Measurements from ENCODE around the gene FGD3.
A peak's percentile ranks its signal among the peaks of the same experiment; 100 is the strongest.

The FGD3 gene

DNA sequence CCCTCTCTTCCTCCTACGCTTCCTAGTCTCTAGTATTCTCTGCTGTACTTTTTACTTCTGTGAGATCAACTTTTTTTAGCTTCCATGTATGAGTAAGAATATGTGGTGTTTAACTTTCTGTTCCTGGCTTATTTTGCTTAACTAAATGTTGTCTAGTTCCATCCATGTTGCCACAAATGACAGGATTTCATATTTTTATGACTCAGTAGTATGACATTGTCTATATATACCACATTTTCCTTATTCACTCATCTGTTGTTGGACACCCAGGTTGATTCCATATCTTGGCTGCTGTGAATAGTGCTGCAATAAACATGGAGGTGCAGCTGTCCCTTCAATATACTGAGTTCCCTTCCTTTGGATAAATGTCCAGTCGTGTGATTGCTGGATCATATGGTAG is 34.8 kb downstream of the FGD3 start:
- ATAC-seq (ENCODE audit: low read depth) (no peak), DNase-seq (ENCODE audit: low spot score) (no peak)
- H3K9me3 ChIP-seq (ENCODE audit: severe bottlenecking), result peaks cover 14% of the 10 kb centered on the region
- no peak overlapping the region for H3K4me3 ChIP-seq (ENCODE audit: severe bottlenecking)
- H3K36me3 ChIP-seq (ENCODE audit: low read depth), result no peaks in the 10 kb centered on the region
- H3K27ac ChIP-seq (ENCODE audit: poor library complexity, severe bottlenecking), result no peak overlapping the region
- no peak for TF ChIP-seq CTCF (IDR thresholded peaks at IDR 0.05; ENCODE audit: poor library complexity, severe bottlenecking)
- no peaks in the 10 kb centered on the region for H3K27me3 ChIP-seq (ENCODE audit: insufficient read depth, poor library complexity, severe bottlenecking)
- H3K4me1 ChIP-seq (ENCODE audit: insufficient read depth, poor library complexity, severe bottlenecking), result peaks cover 5% of the 10 kb centered on the region

DNA sequence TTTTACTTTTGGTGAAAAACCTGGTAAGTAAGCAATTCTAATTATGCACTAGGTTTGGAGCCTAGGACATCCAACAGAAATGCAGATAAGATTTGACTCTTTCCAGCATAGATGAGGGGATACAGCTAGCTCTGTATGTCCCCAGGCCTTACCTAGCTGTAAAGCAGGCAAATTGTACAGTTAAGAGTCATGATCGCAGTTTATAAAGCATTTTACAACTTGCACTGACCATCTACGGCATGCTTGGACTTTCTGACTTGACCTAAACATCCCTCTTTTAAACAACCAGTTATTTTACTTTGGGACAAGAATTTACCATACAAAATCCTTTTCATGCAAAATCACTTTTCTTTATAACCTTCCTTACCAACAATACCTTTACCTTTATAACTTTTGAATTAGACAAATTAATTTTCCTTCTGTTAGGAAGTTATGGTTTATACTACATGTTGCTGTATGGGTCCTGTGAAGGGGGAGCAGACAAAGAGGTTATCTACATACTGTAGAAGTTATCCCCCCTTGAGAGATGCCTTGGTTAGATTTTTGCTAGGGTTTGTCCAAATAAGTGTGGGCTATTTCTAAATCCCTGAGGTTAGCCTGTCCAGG is 36.8 kb downstream of the FGD3 start:
- no peaks in the 10 kb centered on the region for H3K36me3 ChIP-seq (ENCODE audit: low read depth)
- peaks cover 12% of the 10 kb centered on the region for H3K4me1 ChIP-seq (ENCODE audit: insufficient read depth, poor library complexity, severe bottlenecking)
- no peak overlapping the region for H3K27ac ChIP-seq (ENCODE audit: poor library complexity, severe bottlenecking)
- H3K4me3 ChIP-seq (ENCODE audit: severe bottlenecking), result no peak overlapping the region
- H3K27me3 ChIP-seq (ENCODE audit: insufficient read depth, poor library complexity, severe bottlenecking), result no peaks in the 10 kb centered on the region
- DNase-seq (ENCODE audit: low spot score) (no peak), ATAC-seq (ENCODE audit: low read depth) (no peak)
- H3K9me3 ChIP-seq (ENCODE audit: severe bottlenecking), result peaks cover 14% of the 10 kb centered on the region
- no peak for TF ChIP-seq CTCF (IDR thresholded peaks at IDR 0.05; ENCODE audit: poor library complexity, severe bottlenecking)

DNA sequence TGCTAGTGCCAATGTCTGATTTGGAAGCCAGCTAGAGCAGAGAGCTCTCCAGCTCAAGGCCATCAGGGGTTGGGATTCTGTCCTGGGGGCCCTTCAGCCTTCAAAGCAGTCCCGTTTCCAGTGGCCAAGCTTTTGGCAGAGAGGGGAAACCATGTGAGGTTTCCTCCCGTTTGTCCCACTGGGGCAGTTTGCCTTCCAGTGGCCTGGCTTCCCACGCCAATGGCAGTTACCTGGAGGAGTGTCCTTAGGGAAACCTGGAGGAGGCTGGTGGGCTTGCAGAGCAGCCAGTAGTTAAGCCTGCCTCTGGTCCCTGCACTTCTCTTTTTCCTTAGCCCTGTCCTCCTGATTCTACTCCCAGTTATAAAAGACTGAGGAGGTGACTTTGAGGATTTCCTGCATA is 37.7 kb downstream of the FGD3 start:
- peaks cover 12% of the 10 kb centered on the region for H3K4me1 ChIP-seq (ENCODE audit: insufficient read depth, poor library complexity, severe bottlenecking)
- ATAC-seq (ENCODE audit: low read depth) (no peak), DNase-seq (ENCODE audit: low spot score) (no peak)
- H3K27ac ChIP-seq (ENCODE audit: poor library complexity, severe bottlenecking), result no peak overlapping the region
- no peak for TF ChIP-seq CTCF (IDR thresholded peaks at IDR 0.05; ENCODE audit: poor library complexity, severe bottlenecking)
- H3K27me3 ChIP-seq (ENCODE audit: insufficient read depth, poor library complexity, severe bottlenecking), result no peaks in the 10 kb centered on the region
- H3K9me3 ChIP-seq (ENCODE audit: severe bottlenecking), result peaks cover 14% of the 10 kb centered on the region
- H3K4me3 ChIP-seq (ENCODE audit: severe bottlenecking), result no peak overlapping the region
- H3K36me3 ChIP-seq (ENCODE audit: low read depth), result no peaks in the 10 kb centered on the region

DNA sequence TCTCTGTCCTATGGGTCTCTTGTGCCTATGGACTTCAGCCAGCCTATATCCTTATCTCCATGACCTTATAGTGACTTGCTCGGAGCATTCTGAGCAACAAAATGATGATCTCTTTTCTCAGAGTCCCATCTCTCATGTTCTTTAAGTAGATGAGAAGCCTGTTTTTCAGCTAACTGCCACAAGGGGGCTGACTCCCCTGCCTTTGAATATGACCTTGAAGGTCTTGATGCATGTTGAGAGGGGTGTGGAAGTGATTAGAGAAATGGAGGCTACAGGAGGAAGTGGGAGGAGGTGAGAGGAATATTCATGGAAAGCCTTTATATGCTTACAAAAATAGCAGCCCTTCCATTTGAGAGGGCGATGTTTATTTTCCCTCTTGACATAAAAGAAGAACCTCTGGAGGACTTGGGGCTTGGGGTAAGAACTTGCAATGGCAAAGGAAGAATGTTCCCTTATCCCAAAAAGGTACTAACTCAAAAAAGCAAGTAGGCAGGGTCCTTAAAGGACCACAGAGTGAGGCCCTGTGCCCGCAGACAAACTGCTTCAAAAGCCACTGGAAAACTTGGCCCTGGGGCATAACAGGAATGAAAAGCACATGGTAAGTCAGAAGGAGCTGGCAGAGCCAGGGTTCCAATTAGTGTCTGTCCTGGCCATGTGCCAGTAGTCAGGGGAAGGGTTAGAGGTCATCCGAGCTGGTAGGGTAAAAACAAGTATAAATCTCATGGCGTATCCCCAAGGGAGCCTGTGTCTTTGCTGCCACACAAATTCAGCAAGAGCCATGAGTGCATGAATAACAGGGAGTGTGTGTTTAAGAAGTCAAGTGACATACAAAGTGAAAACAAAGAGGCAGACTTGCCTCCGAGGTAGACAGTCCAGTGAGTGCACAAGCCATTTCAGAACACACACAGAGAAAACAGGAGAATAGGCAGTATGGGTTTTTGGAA is 39.1 kb downstream of the FGD3 start:
- H3K36me3 ChIP-seq (ENCODE audit: low read depth), result no peaks in the 10 kb centered on the region
- H3K27ac ChIP-seq (ENCODE audit: poor library complexity, severe bottlenecking), result no peak overlapping the region
- H3K4me3 ChIP-seq (ENCODE audit: severe bottlenecking), result no peak overlapping the region
- H3K9me3 ChIP-seq (ENCODE audit: severe bottlenecking), result peaks cover 14% of the 10 kb centered on the region
- no peaks in the 10 kb centered on the region for H3K27me3 ChIP-seq (ENCODE audit: insufficient read depth, poor library complexity, severe bottlenecking)
- TF ChIP-seq CTCF (IDR thresholded peaks at IDR 0.05; ENCODE audit: poor library complexity, severe bottlenecking), result peak; percentile 8
- peaks cover 7% of the 10 kb centered on the region for H3K4me1 ChIP-seq (ENCODE audit: insufficient read depth, poor library complexity, severe bottlenecking)
- no peak for ATAC-seq (ENCODE audit: low read depth)
- no peak for DNase-seq (ENCODE audit: low spot score)

Measured in RWPE2 (cell line).